HG02870 (cell line): Measurements from ENCODE around the gene SLC13A4.
A peak's percentile ranks its signal among the peaks of the same experiment; 100 is the strongest.
"Not testable (repeated sequence)": the region's sequence is repeated elsewhere in the genome, so short reads cannot be mapped to it uniquely, and the experiment has no call there.

Experiments used
- ATAC-seq: cut with Tn5 transposase; IDR thresholded peaks from one replicate; pipeline ENCODE4 v1.9.1; 2021; ENCODE audit warnings: mild to moderate bottlenecking, moderate library complexity; ENCODE audit not compliant: unreplicated experiment

SLC13A4 gene

DNA sequence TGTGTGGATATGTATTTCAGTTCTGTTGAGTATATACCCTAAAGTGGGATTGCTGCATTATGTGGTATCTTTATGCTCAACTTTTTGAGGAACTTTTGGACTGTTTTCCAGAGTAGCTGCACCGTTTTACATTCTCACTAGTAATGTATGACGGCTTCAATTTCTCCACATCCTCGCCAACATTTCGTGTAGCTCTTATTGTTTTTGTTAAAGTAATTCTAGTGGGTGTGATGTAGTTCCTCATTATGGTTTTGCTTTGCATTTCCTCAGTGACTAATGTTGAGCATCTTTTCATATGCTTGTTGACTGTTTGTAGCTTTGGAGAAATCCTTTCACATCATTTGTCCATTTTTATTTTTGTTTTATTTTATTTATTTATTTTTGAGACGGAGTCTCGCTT is 61.1 kb downstream of the SLC13A4 start:
- no peak for ATAC-seq

DNA sequence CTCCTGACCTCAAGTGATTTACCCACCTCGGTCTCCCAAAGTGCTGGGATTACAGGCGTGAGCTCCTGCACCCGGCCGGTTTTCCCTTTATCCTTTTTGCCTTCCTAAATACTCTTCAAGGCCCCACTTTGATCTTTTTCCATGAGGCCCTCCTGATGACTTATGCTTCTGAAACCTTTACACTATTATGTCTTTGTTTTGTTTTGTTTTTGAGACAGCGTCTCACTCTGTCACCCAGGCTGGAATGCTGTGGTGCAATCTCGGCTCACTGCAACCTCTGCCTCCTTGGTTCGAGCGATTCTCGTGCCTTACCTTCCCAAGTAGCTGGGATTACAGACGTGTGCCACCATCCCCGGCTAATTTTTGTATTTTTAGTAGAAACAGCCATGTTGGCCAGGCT is 61.8 kb downstream of the SLC13A4 start:
- no peak for ATAC-seq

DNA sequence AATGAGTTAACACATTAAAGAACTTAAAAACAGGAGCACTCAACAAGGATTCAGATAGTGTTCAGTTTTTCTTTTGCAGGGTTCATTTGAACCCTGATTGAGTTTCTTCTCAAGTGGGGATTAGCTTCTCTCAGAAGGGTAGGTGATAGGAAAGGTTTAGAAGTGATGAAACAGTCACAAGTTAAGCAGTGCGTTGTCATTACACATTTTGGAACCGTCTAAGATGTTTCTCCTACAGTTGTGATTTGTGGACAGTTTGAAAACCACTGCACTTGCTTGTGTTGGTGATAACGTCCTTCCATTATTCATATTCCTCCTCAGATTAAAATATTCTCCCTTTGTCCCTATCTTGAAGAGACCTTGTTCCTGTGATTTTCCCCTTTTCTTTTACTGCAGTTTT is 62.9 kb downstream of the SLC13A4 start:
- no peak for ATAC-seq

DNA sequence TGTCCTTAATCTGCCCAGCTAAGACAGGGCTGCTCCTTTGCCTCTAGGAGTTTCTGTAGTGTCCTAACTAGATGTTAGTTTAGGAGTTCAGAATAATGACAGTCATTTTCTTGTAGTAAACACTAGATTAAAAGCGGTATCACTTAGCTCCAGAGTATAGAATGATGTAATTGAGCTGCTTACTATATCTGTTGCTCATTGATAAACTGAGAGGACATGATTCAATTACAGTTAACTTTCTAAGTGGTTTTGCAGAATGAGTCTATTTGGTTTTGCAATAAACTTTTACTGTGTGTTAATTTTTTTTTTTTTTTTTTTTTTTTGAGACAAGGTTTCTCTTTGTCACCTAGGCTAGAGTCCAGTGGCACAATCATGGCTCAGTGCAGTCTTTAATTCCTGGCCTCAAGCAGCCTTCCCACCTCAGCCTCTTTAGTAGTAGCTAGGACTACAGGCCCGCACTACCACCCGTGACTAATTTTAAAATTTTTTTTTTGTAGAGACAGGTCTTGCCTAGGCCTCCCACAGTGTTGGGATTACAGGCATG is 63.9 kb downstream of the SLC13A4 start:
- ATAC-seq: no peak

DNA sequence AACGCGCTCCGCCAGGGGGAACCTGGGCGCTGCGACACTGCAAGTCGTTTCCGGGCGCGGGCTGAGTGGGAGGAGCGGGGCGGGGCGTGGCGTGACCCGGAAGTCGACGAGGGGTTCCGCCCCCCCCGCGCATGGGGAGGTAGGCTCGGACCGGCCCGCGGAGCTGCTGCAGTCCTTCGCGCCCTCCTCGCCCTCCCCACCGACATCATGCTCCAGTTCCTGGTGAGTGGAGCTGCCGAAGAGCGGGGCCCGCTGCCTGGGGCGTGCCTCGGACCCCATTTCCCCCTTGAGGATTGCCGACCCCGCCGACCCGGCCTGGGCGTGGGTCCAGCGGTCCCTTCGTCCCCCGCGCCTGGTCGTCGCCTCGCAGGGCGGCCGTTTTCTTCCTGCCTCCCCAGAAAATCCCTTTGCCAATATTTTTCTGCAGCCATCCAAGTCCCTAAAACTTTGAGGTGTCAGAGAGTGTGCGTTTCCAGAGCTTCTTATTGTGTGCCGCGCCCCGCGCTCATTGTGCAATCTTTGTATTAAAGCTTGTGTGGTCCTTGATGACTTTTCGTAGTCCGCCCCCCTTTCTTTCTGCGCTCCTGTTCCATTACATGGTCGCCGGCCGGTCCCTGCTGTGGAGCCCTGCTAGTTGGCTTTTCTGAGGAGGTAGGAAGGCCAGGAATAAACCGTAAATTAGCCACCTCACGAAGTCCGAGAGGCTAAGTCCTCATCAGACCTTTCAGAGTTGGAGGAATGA is 65.4 kb downstream of the SLC13A4 start, which contains the start of gene STMP1:
Gene STMP1 (plus strand): TSS at position 142 of the 742 bp plus-strand sequence.
- peak; percentile 85 for ATAC-seq

DNA sequence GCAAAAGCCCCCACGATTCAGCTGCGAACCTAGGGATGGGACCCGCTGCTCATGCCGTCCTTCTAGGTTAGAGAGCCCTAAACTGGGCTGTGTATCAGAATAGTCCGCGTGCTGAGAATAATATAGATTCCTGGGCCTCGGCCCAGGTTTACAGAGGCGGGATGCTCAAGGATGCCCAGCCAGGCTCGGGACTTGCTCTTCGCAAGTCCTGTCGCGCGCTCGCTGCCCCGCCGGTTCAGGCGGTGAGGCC is 65.9 kb downstream of the SLC13A4 start:
- ATAC-seq: no peak

DNA sequence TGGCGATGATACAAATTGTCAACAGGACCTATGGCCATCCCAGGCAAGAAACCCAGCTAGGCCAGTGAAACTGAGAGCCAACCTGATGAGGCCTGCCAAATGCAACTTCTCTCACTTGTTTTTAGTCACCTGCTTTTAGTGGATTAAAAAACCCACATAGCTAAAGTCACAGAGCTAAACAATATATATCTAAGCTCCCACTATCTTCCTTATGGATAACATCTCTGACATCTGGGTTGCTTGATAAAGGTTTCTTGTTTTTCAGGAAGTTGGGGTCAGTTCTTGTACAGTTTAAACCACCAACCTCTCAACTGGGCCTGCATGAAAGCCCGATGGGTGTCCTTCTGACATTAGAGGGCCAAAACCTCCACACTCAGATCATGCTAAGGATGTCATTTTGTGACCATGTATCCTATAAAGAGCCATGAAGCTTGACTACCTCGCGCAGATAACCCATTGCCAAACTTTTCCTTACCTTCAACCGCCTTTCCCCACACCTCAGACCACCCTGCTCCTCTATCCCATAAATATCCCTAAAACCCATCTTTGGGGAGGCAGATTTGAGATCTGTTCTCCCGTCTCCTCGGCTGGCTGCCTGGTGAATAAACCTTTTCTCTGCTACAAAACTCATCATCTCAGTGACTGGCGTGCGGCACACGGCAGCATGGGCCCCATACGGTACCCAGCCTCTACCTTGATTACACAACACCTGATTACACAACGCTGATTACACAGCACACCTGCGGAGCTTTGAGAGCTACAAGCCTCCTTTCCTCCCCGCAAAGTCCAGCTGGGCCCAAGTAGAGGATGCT is 66.5 kb downstream of the SLC13A4 start:
- ATAC-seq: peak; percentile 1

DNA sequence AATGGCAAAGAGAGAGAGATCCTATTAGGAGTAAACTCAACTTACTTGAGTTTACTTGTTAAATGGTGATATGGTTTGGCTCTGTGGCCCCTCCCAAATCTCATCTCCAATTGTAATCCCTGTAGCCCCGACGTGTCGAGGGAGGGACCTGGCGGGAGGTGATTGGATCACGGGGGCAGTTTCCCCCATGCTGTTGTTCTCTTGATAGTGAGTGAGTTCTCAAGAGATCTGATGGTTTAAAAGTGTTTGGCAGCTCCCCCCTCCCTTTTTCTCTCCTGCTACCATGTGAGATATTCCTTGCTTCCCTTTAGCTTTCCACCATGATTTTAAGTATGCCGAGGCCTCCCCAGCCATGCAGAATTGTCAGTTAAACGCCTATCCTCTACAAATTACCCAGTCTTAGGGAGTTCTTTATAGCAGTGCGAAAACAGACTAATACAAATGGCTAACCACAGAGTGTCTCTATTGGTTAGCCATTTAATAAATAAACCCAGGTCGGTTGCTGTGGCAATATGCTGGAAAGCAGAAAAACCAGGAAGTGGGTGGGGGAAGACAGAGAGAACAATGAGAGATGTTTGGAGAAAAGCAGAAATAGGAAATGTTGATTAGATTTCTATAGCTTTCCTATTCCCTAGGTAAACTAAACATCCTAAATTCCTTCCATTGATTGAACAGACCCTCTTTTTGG is 68.7 kb downstream of the SLC13A4 start:
- no peak for ATAC-seq

DNA sequence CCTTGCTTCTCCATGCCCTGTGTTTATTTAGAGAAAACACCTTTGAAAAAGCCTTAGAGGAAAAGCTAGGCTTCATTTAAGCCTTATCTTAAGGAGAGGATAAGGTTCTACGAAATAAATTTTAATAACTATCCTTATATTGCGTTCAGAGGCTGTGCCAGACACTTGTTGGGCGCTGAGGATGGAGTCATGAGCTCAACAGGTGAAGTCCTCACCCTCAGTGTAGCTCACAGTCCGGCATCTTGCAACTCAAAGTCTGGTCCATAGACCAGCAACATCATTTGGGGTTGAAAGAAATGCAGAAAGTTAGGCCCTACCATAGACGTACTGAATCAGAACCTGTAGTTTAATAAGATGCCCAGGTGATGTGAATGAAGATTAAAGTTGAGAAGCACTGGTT is 69.4 kb downstream of the SLC13A4 start:
- no peak for ATAC-seq

DNA sequence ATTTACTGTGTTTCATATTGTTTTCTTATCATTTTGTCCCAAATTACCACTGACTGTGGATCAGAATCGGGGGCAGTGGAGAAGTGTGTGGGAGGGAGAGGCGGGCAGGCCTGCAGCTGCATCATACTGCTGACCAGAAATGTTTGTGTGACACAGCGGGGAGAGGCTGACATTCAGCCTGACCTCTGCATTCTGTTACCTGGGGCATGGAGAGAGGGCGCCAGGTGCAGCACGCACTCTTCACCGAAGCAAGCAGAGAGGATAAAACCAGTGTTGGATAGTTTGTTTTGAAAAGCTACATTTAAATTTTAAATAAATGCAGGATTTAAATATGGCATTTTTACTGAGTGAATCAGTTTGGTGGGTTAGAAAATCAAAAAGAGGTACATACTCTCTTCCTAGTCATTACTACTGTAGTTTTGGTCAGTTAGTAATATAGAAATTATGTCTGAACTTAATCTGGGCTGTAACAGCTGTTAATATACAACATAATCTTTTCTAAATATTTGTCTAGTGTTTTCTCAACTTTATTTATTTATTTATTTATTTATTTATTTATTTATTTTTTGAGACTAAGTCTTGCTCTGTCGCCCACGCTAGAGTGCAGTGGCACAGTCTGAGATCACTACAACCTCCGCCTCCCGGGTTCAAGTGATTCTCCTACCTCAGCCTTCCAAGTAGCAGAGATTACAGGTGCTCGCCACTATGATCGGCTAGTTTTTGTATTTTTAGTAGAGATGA is 74.5 kb downstream of the SLC13A4 start:
- ATAC-seq: no peak

DNA sequence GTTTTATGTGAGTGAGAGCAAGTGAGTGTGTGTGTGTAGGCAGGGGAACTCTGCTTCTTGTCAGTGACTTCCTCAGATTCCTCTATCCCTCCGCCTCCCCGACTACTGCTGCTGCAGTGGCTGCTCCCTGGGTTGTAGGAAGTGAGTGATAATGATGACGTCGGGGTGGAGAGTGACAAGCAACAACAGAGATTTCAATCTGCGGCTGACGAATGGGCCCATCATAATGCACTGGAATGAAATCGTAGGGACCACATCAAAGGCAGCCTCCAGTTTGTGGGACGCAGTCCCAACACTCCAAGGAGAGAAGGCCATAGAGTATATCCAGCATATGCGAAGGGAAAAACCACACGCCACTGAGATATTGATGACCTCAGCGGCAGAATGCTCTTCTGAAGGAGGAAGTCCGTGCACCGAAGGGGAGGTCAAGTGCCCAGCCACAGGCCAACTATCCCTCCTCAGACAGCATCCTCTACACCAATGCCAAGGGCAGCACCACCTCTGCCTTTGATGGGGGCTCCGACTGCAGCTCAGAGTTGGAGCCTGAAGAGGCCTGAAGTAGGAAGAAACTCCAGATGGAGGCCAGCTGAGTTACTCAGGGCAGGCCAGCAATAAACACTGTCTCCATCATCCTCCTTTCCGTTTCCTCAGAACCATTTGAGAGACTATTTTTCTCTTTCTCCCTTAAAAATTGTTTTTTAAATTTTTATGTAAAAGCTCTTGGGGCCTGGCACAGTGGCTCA is 77.0 kb downstream of the SLC13A4 start:
- ATAC-seq: no peak

DNA sequence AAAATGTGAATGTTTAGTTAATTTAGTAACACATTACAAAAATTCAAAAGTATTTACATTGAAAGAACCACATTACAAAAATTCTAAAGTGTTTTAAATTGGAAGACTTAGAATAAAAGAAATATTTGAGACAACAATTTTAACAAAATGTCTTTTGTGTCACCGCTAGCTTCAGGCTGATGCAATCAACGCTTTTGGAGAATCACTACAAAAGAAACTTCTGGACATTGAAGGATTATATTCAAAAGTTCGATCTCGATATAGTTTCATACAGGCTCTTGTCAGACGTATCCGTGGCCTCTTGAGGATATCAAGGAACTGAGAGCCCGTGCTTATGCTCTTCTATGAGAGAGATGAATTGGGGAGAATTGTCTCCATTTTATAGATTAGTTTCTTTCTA is 79.8 kb downstream of the SLC13A4 start:
- no peak for ATAC-seq

DNA sequence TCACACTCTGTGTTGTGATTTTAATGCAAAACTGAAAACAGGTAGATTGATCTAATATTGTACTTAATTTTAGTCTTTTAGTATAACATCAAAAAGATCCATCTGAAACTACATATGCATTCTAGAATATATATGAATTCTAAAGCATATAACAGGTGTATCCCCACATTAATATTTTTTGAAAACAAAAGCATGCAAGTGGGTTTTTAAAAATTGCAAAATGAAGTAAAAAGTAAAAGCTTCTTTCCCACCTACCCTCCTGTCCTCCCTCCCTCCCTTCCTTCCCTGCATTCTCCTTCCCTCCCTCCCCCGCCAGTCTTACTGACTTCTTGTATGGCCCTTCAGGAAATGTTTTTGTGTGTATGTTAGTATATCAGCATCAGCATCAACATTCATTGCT is 80.2 kb downstream of the SLC13A4 start:
- ATAC-seq: no peak

DNA sequence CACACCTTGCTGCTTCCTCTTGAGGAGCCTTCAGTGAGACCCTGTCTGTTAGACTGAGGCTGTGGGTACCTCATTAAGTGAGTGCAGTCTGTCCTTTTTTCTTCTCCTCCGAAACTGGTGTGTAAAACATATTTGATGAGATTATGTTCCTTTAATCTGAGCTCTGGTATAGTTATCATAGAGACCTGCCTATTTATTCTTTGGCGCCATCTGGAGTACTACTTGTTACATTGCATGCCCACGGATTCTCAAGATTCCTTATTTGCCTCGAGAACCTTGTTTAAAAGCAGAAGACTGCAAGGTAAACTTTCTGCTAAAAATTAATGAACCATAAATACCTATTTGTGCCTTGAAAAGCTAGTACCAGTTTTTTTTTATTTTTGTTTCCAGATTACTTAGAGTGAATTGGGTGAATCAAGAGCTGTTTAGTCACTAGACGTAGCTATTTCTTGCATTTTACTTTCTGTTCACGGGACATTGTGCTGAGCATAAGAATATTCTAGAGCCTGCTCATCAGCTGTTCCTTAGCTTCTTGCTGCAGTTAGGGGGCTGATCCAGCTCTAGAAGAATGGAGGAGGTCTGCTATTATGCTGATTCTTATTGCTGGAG is 82.6 kb downstream of the SLC13A4 start:
- ATAC-seq: no peak

DNA sequence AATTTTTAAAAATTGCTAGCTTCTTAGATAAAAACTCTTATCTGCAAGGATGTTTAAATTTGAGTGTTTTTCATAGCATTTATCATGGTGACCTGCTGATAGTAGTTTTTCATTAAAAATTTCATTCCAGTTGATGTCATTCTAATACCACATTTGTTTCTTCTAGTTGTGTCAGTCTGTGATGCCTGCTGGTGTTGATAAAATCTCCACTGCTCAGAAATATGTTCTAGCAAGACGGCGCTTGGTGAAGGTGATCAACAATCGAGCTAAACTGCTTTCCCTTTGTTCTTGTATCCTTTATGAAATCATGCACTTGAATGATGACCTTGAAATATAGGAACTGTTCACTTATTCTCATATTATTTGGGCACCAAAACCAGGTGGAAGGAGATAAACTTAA is 83.3 kb downstream of the SLC13A4 start:
- ATAC-seq: no peak

DNA sequence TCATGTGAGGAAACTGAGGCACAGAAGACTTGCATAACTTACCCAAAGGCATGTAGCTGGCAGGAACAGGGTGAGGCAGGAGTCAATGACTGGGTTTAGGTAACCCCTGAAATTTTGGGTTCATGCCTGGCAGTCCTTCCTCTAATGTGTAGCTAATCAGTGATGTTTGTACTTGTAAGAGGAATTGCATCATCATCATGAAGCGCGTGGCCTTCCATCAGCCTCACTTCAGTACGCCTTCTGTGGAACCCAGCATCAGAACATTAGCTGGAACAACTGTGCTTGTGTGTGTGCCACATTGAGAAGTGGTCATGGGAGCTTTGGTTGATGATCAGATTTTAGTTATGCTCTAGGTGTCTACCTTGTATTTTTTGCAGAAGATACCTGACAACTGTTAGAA is 83.8 kb downstream of the SLC13A4 start:
- ATAC-seq: no peak

DNA sequence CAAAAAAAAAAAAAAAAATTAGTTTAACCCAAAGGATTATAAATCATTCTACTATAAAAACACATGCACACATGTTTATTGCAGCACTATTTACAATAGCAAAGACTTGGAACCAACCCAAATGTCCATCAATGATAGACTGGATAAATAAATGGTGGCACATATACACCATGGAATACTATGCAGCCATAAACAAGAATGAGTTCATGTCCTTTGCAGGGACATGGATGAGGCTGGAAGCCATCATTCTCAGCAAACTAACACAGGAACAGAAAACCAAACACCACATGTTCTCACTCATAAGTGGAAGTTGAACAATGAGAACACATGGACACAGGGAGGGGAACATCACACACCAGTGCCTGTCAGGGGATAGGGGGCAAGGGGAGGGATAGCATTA is 88.3 kb downstream of the SLC13A4 start:
- not testable (repeated sequence) for ATAC-seq

DNA sequence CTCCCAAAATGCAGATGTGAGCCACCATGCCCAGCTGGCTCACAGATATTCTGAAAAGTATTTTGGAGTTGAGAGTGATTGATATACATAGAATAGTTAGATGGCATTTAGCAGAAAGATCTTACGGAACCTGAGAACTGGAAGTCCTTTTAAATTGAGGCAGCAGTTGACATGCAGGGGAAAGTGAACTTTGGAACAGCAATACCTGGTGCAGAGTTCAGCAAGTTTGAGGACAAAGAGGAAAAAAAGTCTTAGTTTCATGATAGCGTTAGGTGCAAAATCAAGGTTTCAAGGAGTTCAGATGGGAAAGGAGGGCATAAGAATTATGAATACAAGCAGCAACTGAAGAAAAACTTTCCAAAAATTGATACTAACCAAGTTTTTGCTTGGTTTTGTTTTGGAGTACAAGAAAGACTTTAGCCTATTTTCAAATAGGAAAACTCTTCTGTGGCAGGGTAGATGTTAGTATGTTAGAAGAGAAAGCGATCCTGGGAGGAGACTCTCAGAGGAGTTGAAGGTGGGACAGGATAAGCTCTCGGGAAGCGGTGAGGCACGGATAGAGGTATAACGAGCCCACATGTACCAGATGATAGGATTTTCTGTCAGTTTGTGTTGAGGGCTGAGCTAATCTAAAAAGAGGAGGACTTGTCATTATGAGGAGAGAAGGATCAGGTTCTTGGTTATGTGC is 93.7 kb downstream of the SLC13A4 start:
- ATAC-seq: no peak
